ENCODE results near the gene PTPRD.

- TF ChIP-seq, protein P1, sequence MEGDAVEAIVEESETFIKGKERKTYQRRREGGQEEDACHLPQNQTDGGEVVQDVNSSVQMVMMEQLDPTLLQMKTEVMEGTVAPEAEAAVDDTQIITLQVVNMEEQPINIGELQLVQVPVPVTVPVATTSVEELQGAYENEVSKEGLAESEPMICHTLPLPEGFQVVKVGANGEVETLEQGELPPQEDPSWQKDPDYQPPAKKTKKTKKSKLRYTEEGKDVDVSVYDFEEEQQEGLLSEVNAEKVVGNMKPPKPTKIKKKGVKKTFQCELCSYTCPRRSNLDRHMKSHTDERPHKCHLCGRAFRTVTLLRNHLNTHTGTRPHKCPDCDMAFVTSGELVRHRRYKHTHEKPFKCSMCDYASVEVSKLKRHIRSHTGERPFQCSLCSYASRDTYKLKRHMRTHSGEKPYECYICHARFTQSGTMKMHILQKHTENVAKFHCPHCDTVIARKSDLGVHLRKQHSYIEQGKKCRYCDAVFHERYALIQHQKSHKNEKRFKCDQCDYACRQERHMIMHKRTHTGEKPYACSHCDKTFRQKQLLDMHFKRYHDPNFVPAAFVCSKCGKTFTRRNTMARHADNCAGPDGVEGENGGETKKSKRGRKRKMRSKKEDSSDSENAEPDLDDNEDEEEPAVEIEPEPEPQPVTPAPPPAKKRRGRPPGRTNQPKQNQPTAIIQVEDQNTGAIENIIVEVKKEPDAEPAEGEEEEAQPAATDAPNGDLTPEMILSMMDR (IDR thresholded peaks at IDR 0.05 in 2 of 3, conservative IDR thresholded peaks at IDR 0.05 in 1 of 3; ENCODE audit: insufficient read depth in 2 of 3, low read depth in 1 of 3, low read length in 3 of 3), result no peak
- TF ChIP-seq ATF2 (CRISPR knock-in tag; IDR thresholded peaks at IDR 0.05) (no peak), FOXM1 (IDR thresholded peaks at IDR 0.05; ENCODE audit: low read depth) (no peak), FOXM1 (CRISPR knock-in tag; IDR thresholded peaks at IDR 0.05; ENCODE audit: low read depth) (no peak), ZNF165 (CRISPR knock-in tag; IDR thresholded peaks at IDR 0.05; ENCODE audit: borderline replicate concordance) (no peak), SMAD3 (CRISPR knock-in tag; conservative IDR thresholded peaks at IDR 0.05) (no peak), CBFB (CRISPR knock-in tag; IDR thresholded peaks at IDR 0.05) (no peak), BHLHE40 (IDR thresholded peaks at IDR 0.05; ENCODE audit: low read length) (no peak), MTA3 (IDR thresholded peaks at IDR 0.05; ENCODE audit: borderline replicate concordance) (no peak), PHF8 (IDR thresholded peaks at IDR 0.05; ENCODE audit: borderline replicate concordance, low read length) (no peak), IRF2 (CRISPR knock-in tag; IDR thresholded peaks at IDR 0.05) (no peak)
- TF ChIP-seq, protein P2, sequence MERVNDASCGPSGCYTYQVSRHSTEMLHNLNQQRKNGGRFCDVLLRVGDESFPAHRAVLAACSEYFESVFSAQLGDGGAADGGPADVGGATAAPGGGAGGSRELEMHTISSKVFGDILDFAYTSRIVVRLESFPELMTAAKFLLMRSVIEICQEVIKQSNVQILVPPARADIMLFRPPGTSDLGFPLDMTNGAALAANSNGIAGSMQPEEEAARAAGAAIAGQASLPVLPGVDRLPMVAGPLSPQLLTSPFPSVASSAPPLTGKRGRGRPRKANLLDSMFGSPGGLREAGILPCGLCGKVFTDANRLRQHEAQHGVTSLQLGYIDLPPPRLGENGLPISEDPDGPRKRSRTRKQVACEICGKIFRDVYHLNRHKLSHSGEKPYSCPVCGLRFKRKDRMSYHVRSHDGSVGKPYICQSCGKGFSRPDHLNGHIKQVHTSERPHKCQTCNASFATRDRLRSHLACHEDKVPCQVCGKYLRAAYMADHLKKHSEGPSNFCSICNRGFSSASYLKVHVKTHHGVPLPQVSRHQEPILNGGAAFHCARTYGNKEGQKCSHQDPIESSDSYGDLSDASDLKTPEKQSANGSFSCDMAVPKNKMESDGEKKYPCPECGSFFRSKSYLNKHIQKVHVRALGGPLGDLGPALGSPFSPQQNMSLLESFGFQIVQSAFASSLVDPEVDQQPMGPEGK (CRISPR knock-in tag; IDR thresholded peaks at IDR 0.05; ENCODE audit: borderline replicate concordance), result no peak
- TF ChIP-seq, protein P3, sequence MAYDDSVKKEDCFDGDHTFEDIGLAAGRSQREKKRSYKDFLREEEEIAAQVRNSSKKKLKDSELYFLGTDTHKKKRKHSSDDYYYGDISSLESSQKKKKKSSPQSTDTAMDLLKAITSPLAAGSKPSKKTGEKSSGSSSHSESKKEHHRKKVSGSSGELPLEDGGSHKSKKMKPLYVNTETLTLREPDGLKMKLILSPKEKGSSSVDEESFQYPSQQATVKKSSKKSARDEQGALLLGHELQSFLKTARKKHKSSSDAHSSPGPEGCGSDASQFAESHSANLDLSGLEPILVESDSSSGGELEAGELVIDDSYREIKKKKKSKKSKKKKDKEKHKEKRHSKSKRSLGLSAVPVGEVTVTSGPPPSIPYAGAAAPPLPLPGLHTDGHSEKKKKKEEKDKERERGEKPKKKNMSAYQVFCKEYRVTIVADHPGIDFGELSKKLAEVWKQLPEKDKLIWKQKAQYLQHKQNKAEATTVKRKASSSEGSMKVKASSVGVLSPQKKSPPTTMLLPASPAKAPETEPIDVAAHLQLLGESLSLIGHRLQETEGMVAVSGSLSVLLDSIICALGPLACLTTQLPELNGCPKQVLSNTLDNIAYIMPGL (CRISPR knock-in tag; IDR thresholded peaks at IDR 0.05), result no peak
- TF ChIP-seq, protein P4, sequence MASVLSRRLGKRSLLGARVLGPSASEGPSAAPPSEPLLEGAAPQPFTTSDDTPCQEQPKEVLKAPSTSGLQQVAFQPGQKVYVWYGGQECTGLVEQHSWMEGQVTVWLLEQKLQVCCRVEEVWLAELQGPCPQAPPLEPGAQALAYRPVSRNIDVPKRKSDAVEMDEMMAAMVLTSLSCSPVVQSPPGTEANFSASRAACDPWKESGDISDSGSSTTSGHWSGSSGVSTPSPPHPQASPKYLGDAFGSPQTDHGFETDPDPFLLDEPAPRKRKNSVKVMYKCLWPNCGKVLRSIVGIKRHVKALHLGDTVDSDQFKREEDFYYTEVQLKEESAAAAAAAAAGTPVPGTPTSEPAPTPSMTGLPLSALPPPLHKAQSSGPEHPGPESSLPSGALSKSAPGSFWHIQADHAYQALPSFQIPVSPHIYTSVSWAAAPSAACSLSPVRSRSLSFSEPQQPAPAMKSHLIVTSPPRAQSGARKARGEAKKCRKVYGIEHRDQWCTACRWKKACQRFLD (CRISPR knock-in tag; IDR thresholded peaks at IDR 0.05), result no peak
These were observed 1905.8 kb downstream of the PTPRD start for GRCh38 chr9:8706998-8707397.
